Pancreas (tissue), 10 donors: ENCODE data around the gene CAMKMT. TPM values are rescaled to one million over a fixed set of nuclear protein-coding genes. Genes with fewer than 3 reads are reported as not detected.
A peak's percentile ranks its signal among the peaks of the same experiment; 100 is the strongest.
"Not testable (repeated sequence)": the region's sequence is repeated elsewhere in the genome, so short reads cannot be mapped to it uniquely, and the experiment has no call there.

ENCODE experiments used
- ATAC-seq, 4 donors: fragments of 200-7000 bp; cut with Tn5 transposase; one replicate each; pipeline versions ENCODE4 v1.8.0 to v1.9.1; 2020; ENCODE audit warnings: mild to moderate bottlenecking in 4 of 4, moderate library complexity in 4 of 4
- DNase-seq, 6 donors: peaks; one replicate each; pipeline ENCODE4 v3.0.0-alpha.2; 2020
- FAIRE-seq: peaks from 2 replicates; lab custom pipeline; 2012; peaks lifted over from hg19 to GRCh38; lab: Jason Lieb, UNC
- H3K27ac ChIP-seq, 4 donors: fragments of 200-600 bp; sonication (generic); 1 replicate in 3 of 4; 2 replicates in 1 of 4; pipeline versions ENCODE4 v1.5.0 to v1.8.0; 2020
- H3K27me3 ChIP-seq, 4 donors: fragments of 200-600 bp; one replicate each; pipeline ENCODE4 v1.8.0; 2021
- H3K36me3 ChIP-seq, 3 donors: fragments of 200-600 bp; sonication (generic) in 1 of 3; one replicate each; pipeline versions ENCODE4 v1.5.0 to v1.8.0; 2020 to 2021
- H3K4me1 ChIP-seq, 3 donors: fragments of 200-600 bp; one replicate each; pipeline ENCODE4 v1.8.0; 2021
- H3K4me3 ChIP-seq, 4 donors: fragments of 200-600 bp; sonication (generic) in 2 of 4; one replicate each; pipeline versions ENCODE4 v1.5.0 to v1.8.0; 2020 to 2021
- H3K9me3 ChIP-seq, 4 donors: fragments of 200-600 bp; one replicate each; pipeline ENCODE4 v1.8.0; 2021
- WGBS, 2 donors: extraction: QIAGEN DNeasy Blood & Tissue Kit; methylation state at CpG; one replicate each; pipeline ENCODE4 v1.1.7; 2013; 5-methylcytosine and 5-hydroxymethylcytosine counted together
- intact Hi-C, 3 donors: fragments of 100-400 bp; cut with DNase I; formaldehyde crosslinking; loops; one replicate each; pipeline versions ENCODE4 v1.11.1 to v1.14.2; 2022
- polyA plus RNA-seq, 2 donors: library from polyadenylated mRNA; stranded (reverse); fragments of 200-250 nt; gene quantifications; one replicate each; pipeline ENCODE4 v1.2.3, GENCODE V29; 2013
- total RNA-seq, 6 donors: library from RNA; stranded (reverse); fragmentation: NEBNext Ultra II Directional in 4 of 6; extraction: Animal tissue kit (Norgen Biotek cat#: 25700) in 4 of 6; gene quantifications; one replicate each; pipeline versions ENCODE4 v1.2.1 to v1.2.4, GENCODE V29; 2021 to 2023
- TF ChIP-seq, protein P1 (sequence below), 4 donors: fragments of 200-600 bp; sonication (generic) in 3 of 4; IDR thresholded peaks; one replicate each; pipeline versions ENCODE4 v1.5.0 to v1.8.0; 2021; ENCODE audit warnings: antibody characterized with exemption in 4 of 4
- donor health status: healthy with polysubstance abuse.
- donor health status: DM: no; HTN: no; CAD: no; lungs with moderate emphysema.
- donor health status: DM: no; HTN: no; CAD: no.
- donor health status: control.
- donor health status: control.
- donor health status: Bipolar disorder and iron deficiency.
- donor health status: DM: yes; HTN: yes; CAD: no.
- donor health status: DM: no; HTN: no; CAD: no.
- donor health status: DM: no; HTN: no; CAD: no.
- donor health status: DM: yes; HTN: yes; CAD: no.

The CAMKMT gene
- total and polyA plus RNA-seq, 8 donors = 4.6 to 11.9 (median 8.3) TPM

DNA sequence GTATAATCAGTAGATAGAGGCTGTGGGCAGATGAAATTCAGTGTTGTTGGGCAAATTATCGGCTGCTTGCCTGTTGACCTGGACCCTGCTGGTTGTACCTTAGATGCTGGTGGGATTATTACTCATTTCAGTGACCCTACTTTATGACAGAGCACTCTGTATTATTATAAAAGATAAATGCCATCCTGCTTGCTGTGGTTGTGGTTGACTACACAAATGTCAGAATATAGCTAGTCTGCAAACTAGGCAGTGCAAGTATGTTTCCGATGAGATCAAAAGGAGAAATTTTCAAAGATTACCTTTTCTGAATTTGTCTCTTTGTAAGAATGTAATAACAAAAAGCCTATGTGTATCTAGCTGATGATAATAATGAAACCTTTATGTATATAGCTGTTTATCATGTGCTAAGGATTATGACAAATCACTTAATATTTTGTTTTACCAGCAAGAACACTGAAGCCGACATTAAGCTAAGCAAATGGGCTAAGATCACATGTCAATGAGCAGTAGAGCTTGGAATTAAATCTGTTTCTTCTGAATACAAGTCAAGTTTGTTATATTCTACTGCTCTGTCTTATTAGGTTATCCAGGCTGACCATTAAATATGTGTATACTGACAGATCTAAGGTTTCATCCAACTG is 219.2 kb downstream of the CAMKMT start:
- no peak overlapping the region for H3K27ac ChIP-seq
- H3K9me3 ChIP-seq = no peaks in the 10 kb centered on the region
- intact Hi-C loops = no loop called here
- no peak for ATAC-seq
- peaks cover 0 to 7% (median 0%) of the 10 kb centered on the region in 3 donors for H3K4me1 ChIP-seq
- H3K27me3 ChIP-seq = no peaks in the 10 kb centered on the region
- WGBS, 2 donors = 46 to 60% methylated on average over 3 of the region's 3 CpGs
- no peak for FAIRE-seq
- TF ChIP-seq, protein P1, sequence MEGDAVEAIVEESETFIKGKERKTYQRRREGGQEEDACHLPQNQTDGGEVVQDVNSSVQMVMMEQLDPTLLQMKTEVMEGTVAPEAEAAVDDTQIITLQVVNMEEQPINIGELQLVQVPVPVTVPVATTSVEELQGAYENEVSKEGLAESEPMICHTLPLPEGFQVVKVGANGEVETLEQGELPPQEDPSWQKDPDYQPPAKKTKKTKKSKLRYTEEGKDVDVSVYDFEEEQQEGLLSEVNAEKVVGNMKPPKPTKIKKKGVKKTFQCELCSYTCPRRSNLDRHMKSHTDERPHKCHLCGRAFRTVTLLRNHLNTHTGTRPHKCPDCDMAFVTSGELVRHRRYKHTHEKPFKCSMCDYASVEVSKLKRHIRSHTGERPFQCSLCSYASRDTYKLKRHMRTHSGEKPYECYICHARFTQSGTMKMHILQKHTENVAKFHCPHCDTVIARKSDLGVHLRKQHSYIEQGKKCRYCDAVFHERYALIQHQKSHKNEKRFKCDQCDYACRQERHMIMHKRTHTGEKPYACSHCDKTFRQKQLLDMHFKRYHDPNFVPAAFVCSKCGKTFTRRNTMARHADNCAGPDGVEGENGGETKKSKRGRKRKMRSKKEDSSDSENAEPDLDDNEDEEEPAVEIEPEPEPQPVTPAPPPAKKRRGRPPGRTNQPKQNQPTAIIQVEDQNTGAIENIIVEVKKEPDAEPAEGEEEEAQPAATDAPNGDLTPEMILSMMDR (IDR thresholded peaks at IDR 0.05) = no peak
- DNase-seq = no peak
- H3K4me3 ChIP-seq = no peak overlapping the region
- no peaks in the 10 kb centered on the region for H3K36me3 ChIP-seq

- TF ChIP-seq, protein P1 (IDR thresholded peaks at IDR 0.05) = no peak
These were observed 220.7 kb downstream of the CAMKMT start for GRCh38 chr2:44582363-44583008.

GRCh38 chr2:44595615-44596014 is 233.9 kb downstream of the CAMKMT start:
- not testable (repeated sequence) for FAIRE-seq, H3K36me3 ChIP-seq

More at GRCh38 chr2:44582363-44583008, 220.7 kb downstream of the CAMKMT start:
- Histone ChIP-seq H3K27me3 (no peaks in the 10 kb centered on the region), H3K9me3 (no peaks in the 10 kb centered on the region), H3K27ac (no peak overlapping the region), H3K36me3 (no peaks in the 10 kb centered on the region), H3K4me1 (peaks cover 0 to 7% (median 0%) of the 10 kb centered on the region in 3 donors), H3K4me3 (no peak overlapping the region)
- no peak for FAIRE-seq
- 80 to 88% methylated on average over 3 of the region's 3 CpGs for WGBS, 2 donors
- no peak for ATAC-seq
- intact Hi-C loops = no loop called here
- DNase-seq = no peak

GRCh38 chr2:44596537-44597320 is 235.0 kb downstream of the CAMKMT start:
- Histone ChIP-seq H3K27me3 (no peaks in the 10 kb centered on the region), H3K27ac (no peak overlapping the region), H3K9me3 (no peaks in the 10 kb centered on the region), H3K36me3 (no peaks in the 10 kb centered on the region), H3K4me3 (no peak overlapping the region), H3K4me1 (no peaks in the 10 kb centered on the region)
- intact Hi-C loops = no loop called here
- FAIRE-seq (no peak), ATAC-seq (no peak), DNase-seq (no peak)
- TF ChIP-seq, protein P1 (IDR thresholded peaks at IDR 0.05) = no peak
- WGBS, 2 donors = 82 to 88% methylated on average over 5 of the region's 5 CpGs

More at GRCh38 chr2:44595615-44596014, 233.9 kb downstream of the CAMKMT start:
- intact Hi-C loops, ATAC-seq, H3K27ac ChIP-seq, H3K4me3 ChIP-seq, H3K9me3 ChIP-seq, DNase-seq, H3K4me1 ChIP-seq, H3K27me3 ChIP-seq: not testable (repeated sequence)
- 98 to 99% methylated on average over 2 of the region's 2 CpGs for WGBS, 2 donors

GRCh38 chr2:44598330-44599119 is 236.8 kb downstream of the CAMKMT start:
- TF ChIP-seq, protein P1 (IDR thresholded peaks at IDR 0.05) = no peak
- intact Hi-C loops = no loop called here
- 71 to 80% methylated on average over 5 of the region's 5 CpGs for WGBS, 2 donors
- no peaks in the 10 kb centered on the region for H3K9me3 ChIP-seq
- no peak overlapping the region for H3K4me3 ChIP-seq
- no peak for FAIRE-seq
- H3K36me3 ChIP-seq = no peaks in the 10 kb centered on the region
- ATAC-seq = peak in 1 of 4 donors; percentile 58
- no peaks in the 10 kb centered on the region for H3K4me1 ChIP-seq
- DNase-seq = no peak
- H3K27ac ChIP-seq = no peak overlapping the region
- H3K27me3 ChIP-seq = no peaks in the 10 kb centered on the region
